ENCODE results near the gene FAM13A.

Gene FAM13A

GRCh38 chr4:88807499-88807898 lies 249.5 kb downstream of the FAM13A start:
- DNase-seq, result peak; percentile 35

- no peak for DNase-seq
These were observed 252.8 kb downstream of the FAM13A start for GRCh38 chr4:88804234-88804633.

- peak; percentile 90 for DNase-seq
These were observed 253.3 kb downstream of the FAM13A start for GRCh38 chr4:88803600-88804096.

GRCh38 chr4:88802585-88803286 lies 254.2 kb downstream of the FAM13A start:
- no peak for DNase-seq

- DNase-seq, result no peak
These were observed 254.8 kb downstream of the FAM13A start for GRCh38 chr4:88802138-88802537.

GRCh38 chr4:88799900-88800299 lies 257.1 kb downstream of the FAM13A start:
- DNase-seq, result no peak

- no peak for DNase-seq
These were observed 259.3 kb downstream of the FAM13A start for GRCh38 chr4:88797725-88798124.

- DNase-seq, result no peak
These were observed 260.4 kb downstream of the FAM13A start for GRCh38 chr4:88796545-88796944.

- DNase-seq, result no peak
These were observed 262.0 kb downstream of the FAM13A start for GRCh38 chr4:88794952-88795351.

GRCh38 chr4:88794087-88794690 lies 262.8 kb downstream of the FAM13A start:
- DNase-seq, result no peak

- no peak for DNase-seq
These were observed 263.5 kb downstream of the FAM13A start for GRCh38 chr4:88793475-88793874.

- peak; percentile 46 for DNase-seq
These were observed 264.2 kb downstream of the FAM13A start for GRCh38 chr4:88792821-88793220.

- peak; percentile 90 for DNase-seq
These were observed 264.7 kb downstream of the FAM13A start for GRCh38 chr4:88792268-88792781.

- DNase-seq, result peak; percentile 50
These were observed 265.7 kb downstream of the FAM13A start for GRCh38 chr4:88791274-88791673.

- DNase-seq, result no peak
These were observed 268.1 kb downstream of the FAM13A start for GRCh38 chr4:88788895-88789294.

GRCh38 chr4:88788424-88788823 lies 268.6 kb downstream of the FAM13A start:
- DNase-seq, result no peak

GRCh38 chr4:88786011-88786410 lies 271.0 kb downstream of the FAM13A start:
- DNase-seq, result no peak

GRCh38 chr4:88780389-88780788 lies 276.6 kb downstream of the FAM13A start:
- DNase-seq, result no peak

- DNase-seq, result peak; percentile 80
These were observed 277.6 kb downstream of the FAM13A start for GRCh38 chr4:88779431-88779830.

GRCh38 chr4:88775529-88775928 lies 281.5 kb downstream of the FAM13A start:
- DNase-seq, result no peak

GRCh38 chr4:88775026-88775425 lies 282.0 kb downstream of the FAM13A start:
- no peak for DNase-seq

- no peak for DNase-seq
These were observed 285.0 kb downstream of the FAM13A start for GRCh38 chr4:88771883-88772450.

- peak; percentile 72 for DNase-seq
These were observed 291.3 kb downstream of the FAM13A start for GRCh38 chr4:88765729-88766128.

- DNase-seq, result no peak
These were observed 293.9 kb downstream of the FAM13A start for GRCh38 chr4:88763075-88763474.
